B cell (primary cell): ENCODE measurements around the gene GAREM1.
"Not testable (repeated sequence)": the region's sequence is repeated elsewhere in the genome, so short reads cannot be mapped to it uniquely, and the experiment has no call there.

Source experiments
- EZH2 ChIP-seq: IDR thresholded peaks from 2 replicates; pipeline ENCODE4 v1.6.1; 2012; ENCODE audit warnings: borderline replicate concordance, low read depth, mild to moderate bottlenecking, moderate library complexity, low read length; ENCODE audit not compliant: insufficient read depth, poor library complexity, severe bottlenecking
- TF ChIP-seq, protein P1 (sequence below): fragments of 200-600 bp; IDR thresholded peaks from one replicate; pipeline ENCODE4 v1.8.0; 2022; ENCODE audit warnings: antibody characterized with exemption, mild to moderate bottlenecking

- not testable (repeated sequence) for TF ChIP-seq EZH2
- TF ChIP-seq, protein P1, sequence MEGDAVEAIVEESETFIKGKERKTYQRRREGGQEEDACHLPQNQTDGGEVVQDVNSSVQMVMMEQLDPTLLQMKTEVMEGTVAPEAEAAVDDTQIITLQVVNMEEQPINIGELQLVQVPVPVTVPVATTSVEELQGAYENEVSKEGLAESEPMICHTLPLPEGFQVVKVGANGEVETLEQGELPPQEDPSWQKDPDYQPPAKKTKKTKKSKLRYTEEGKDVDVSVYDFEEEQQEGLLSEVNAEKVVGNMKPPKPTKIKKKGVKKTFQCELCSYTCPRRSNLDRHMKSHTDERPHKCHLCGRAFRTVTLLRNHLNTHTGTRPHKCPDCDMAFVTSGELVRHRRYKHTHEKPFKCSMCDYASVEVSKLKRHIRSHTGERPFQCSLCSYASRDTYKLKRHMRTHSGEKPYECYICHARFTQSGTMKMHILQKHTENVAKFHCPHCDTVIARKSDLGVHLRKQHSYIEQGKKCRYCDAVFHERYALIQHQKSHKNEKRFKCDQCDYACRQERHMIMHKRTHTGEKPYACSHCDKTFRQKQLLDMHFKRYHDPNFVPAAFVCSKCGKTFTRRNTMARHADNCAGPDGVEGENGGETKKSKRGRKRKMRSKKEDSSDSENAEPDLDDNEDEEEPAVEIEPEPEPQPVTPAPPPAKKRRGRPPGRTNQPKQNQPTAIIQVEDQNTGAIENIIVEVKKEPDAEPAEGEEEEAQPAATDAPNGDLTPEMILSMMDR: not testable (repeated sequence)
Observed at GRCh38 chr18:32233348-32233747, 237.3 kb downstream of the GAREM1 start.
